ENCODE results near the gene SULT2B1. TPM values are rescaled to one million over a fixed set of nuclear protein-coding genes. Genes with fewer than 3 reads are reported as not detected.
"Not testable (repeated sequence)": the region's sequence is repeated elsewhere in the genome, so short reads cannot be mapped to it uniquely, and the experiment has no call there.

Gene SULT2B1
- total RNA-seq, 2 donors from 2014 or later: not detected

DNA sequence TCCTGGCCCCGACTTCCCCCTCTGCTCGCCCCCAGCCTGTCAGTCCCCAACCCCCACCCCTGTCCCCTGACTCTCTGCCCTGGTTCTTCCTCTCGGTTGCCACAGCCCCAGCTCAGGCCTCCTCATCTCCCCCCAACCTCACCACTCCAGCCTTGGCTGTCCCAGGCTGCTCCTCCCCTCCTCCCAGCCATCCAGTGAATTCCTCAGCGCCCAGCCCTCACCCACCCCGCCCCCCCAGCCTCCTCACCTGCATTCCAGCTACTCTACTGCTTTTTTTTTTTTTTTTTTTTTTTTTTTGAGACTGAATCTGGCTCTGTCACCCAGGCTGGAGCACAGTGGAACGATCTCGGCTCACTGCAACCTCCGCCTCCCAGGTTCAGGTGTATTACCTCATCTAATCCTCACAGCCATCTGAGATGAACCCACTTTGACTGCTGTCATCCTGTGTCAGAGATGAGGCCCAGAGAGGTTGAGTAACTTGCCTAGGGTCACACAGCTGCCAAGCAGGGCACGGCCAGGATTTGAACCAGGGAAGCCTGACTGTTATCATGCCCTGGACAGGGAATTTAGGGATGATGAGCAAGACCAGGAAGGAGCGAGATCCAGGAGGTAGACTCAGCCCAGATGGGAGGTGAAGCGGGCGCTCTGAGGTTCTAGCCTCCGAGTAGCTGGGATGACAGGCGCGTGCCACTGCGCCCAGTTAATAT is 2.6 kb downstream of the SULT2B1 start:
- Mint-ChIP-seq H3K4me1 (ENCODE audit: low read depth) (peaks cover 4% of the 10 kb centered on the region), H3K4me3 (no peak overlapping the region), H3K9me3 (no peaks in the 10 kb centered on the region), H3K36me3 (ENCODE audit: insufficient read depth in 2 of 2) (no peaks in the 10 kb centered on the region), H3K27me3 (ENCODE audit: low read depth) (peaks cover 5% of the 10 kb centered on the region), H3K27ac (no peak overlapping the region)
- no peak for ATAC-seq (replicated peaks in 1 of 2)
- DNase-seq: no peak

DNA sequence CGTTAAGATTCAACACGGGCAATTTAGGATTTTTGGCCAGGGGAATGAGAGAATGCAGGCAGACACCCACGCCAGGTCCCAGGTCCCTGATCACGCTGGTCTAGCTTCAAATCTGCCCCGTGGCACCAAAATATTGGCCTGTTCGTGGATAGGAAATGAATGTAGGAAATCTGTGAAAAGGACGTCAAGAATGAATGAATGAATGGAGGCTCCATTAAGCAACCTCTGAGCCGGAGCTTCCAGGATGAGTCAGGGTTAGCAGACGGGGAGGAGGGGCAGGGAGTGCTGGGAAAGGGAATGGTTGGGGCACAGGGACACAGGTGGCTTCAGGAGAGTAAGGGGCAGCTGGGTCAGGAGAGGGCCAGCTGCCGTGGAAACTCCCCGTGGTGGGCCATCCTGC is 4.2 kb downstream of the SULT2B1 start:
- no peaks in the 10 kb centered on the region for H3K36me3 Mint-ChIP-seq (ENCODE audit: insufficient read depth in 2 of 2)
- H3K27ac Mint-ChIP-seq: no peak overlapping the region
- H3K27me3 Mint-ChIP-seq (ENCODE audit: low read depth): peaks cover 7% of the 10 kb centered on the region
- DNase-seq (no peak), ATAC-seq (replicated peaks in 1 of 2) (no peak)
- H3K4me1 Mint-ChIP-seq (ENCODE audit: low read depth): peaks cover 4% of the 10 kb centered on the region
- H3K9me3 Mint-ChIP-seq: no peaks in the 10 kb centered on the region
- no peak overlapping the region for H3K4me3 Mint-ChIP-seq

DNA sequence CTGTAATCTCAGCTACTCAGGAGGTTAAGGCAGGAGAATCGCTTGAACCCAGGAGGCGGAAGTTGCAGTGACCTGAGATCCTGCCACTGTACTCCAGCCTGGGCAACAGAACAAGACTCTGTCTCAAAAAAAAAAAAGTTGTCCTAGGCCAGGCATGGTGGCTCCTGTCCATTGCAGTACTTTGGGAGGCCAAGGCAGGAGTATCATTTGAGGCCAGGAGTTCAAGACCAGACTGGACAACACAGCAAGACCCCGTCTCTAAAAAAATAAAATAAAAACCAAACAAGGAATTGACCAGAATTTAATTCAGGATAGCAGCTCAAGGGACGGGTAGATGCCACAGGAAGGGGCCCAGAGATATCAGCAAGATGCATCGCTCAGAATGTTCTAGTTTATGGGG is 4.9 kb downstream of the SULT2B1 start:
- Mint-ChIP-seq H3K27ac (no peak overlapping the region), H3K9me3 (no peaks in the 10 kb centered on the region), H3K4me1 (ENCODE audit: low read depth) (peaks cover 4% of the 10 kb centered on the region), H3K4me3 (no peak overlapping the region), H3K36me3 (ENCODE audit: insufficient read depth in 2 of 2) (no peaks in the 10 kb centered on the region), H3K27me3 (ENCODE audit: low read depth) (peaks cover 7% of the 10 kb centered on the region)
- DNase-seq: no peak
- ATAC-seq (replicated peaks in 1 of 2): no peak

DNA sequence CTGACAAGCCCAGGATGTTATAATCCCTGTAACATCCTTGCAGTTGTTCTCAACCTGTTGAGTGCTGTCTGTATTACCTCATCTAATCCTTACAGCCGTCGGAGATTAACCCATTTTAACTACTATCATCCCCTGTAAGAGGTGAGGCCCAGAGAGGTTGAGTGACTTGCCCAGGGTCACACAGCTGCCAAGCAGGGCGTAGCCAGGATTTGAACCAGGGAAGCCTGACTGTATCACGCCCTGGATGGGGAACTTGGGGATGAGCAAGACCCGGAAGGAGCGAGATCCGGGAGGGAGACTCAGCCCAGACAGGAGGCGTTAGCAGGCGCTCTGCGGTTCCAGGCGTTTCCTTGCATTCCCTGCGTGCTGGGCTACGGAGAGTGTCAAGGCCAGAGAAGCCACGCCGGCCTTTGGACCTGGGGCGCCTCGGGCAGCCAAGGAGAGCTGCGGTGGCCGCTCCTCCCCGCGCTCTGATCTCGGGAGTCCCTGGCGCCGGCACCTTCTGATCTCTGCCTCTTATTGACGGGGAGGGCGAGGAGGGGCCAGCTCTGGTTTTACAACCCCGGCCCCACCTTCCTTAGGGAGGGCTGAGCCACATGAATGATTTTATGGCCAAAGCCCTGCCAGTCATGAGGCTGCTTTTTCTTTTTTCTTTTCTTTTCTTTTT is 6.2 kb downstream of the SULT2B1 start:
- Mint-ChIP-seq H3K27me3 (ENCODE audit: low read depth) (peaks cover 7% of the 10 kb centered on the region), H3K36me3 (ENCODE audit: insufficient read depth in 2 of 2) (no peaks in the 10 kb centered on the region), H3K4me3 (peak overlapping the region in 1 of 2 donors; percentile 8), H3K9me3 (no peaks in the 10 kb centered on the region), H3K4me1 (ENCODE audit: low read depth) (peaks cover 4% of the 10 kb centered on the region), H3K27ac (no peak overlapping the region)
- DNase-seq: no peak
- no peak for ATAC-seq (replicated peaks in 1 of 2)

DNA sequence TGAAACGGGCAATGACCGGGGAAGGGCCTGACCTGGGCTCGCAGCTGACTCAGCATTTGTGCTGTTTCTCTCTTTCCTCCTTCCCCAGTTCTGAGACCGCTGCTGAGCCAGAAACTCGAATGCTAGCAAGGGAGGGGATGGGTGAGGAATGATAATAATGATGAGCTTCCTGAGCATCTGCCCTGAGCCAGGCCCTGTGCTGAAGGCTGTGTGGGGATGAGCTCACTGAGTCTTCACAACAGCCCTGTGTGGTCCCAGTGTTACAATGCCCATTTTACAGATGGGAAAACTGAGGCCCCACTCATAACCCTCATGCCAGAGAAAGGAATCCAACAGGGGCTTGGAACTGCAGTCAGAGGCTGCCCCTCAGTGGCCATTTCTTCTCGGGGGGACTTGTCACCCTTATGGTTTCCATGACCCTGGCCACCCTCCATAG is 8.1 kb downstream of the SULT2B1 start:
- H3K36me3 Mint-ChIP-seq (ENCODE audit: insufficient read depth in 2 of 2): no peaks in the 10 kb centered on the region
- no peak overlapping the region for H3K4me3 Mint-ChIP-seq
- peaks cover 4% of the 10 kb centered on the region for H3K4me1 Mint-ChIP-seq (ENCODE audit: low read depth)
- H3K27me3 Mint-ChIP-seq (ENCODE audit: low read depth): peaks cover 7% of the 10 kb centered on the region
- DNase-seq: no peak
- H3K27ac Mint-ChIP-seq: no peak overlapping the region
- H3K9me3 Mint-ChIP-seq: no peaks in the 10 kb centered on the region
- ATAC-seq (replicated peaks in 1 of 2): no peak

DNA sequence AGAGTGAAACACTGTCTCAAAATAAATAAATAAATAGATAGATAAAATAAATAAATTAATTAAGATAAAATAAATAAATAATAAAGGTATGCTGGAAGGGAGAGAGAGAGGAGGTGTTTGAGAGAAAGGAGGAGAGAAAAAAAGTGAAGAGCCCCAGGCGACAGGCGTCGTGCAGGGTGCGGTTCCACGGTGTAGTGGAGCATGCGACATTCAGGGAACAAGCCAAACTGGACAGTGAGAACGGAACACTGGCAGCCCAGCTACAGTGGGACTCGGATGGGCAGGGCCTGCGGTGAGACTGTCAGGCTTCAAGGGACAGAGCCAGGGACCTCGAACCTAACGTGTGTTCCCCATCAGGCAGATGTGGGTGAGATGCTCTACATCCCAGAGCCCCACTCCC is 9.4 kb downstream of the SULT2B1 start:
- H3K27me3 Mint-ChIP-seq (ENCODE audit: low read depth): peaks cover 7% of the 10 kb centered on the region
- ATAC-seq (replicated peaks in 1 of 2) (no peak), DNase-seq (no peak)
- H3K4me3 Mint-ChIP-seq: no peak overlapping the region
- no peaks in the 10 kb centered on the region for H3K36me3 Mint-ChIP-seq (ENCODE audit: insufficient read depth in 2 of 2)
- H3K9me3 Mint-ChIP-seq: no peaks in the 10 kb centered on the region
- H3K27ac Mint-ChIP-seq: no peak overlapping the region
- H3K4me1 Mint-ChIP-seq (ENCODE audit: low read depth): peaks cover 4% of the 10 kb centered on the region

DNA sequence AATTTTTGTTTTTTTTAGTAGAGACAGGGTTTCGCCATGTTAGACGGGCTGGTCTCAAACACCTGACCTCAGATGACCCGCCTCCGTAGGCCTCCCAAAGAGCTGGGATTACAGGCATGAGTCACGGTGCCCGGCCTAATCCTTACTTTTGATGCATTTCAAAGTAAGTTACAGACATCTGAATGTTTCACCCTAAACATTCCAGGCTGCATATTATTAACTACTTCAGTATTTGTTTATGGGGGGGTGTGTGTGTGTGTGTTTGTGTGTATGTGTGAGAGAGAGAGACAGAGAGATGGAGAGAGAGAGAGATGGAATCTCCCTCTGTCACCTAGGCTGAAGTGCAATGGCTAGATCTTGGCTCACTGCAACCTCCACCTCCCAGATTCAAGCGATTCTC is 13.1 kb downstream of the SULT2B1 start:
- Mint-ChIP-seq H3K4me1 (ENCODE audit: low read depth) (no peaks in the 10 kb centered on the region), H3K9me3 (no peaks in the 10 kb centered on the region), H3K27me3 (ENCODE audit: low read depth) (peaks cover 12% of the 10 kb centered on the region), H3K36me3 (ENCODE audit: insufficient read depth in 2 of 2) (no peaks in the 10 kb centered on the region), H3K4me3 (no peak overlapping the region), H3K27ac (no peak overlapping the region)
- ATAC-seq (replicated peaks in 1 of 2): no peak
- no peak for DNase-seq

DNA sequence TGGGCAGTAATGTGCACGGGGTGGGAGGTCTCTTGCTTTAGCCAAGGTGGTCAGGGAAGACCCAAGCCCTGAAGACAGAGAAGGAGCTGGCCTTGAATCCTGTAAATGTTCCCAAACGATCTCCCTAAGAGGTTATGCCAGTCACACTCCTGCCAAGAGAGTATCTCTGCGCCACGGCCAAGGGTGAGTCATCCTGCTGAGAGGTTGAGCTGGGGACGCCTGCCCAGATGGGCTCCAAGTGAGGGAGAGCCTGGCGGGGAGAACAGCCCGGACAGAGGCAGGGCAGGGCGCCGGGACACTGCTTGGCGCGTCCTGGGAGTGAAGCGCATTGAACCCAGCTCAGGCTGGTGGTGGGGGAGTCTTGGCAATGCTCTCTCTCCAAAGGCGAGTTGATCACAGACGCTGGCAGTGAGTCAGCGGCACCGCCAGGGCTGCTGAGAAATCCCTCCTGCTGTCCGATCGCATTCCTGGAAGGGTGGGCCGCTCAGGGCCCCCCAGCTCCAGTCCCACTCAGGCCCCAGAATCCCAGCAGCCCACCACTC is 16.4 kb downstream of the SULT2B1 start:
- Mint-ChIP-seq H3K9me3 (no peaks in the 10 kb centered on the region), H3K27ac (no peak overlapping the region), H3K36me3 (ENCODE audit: insufficient read depth in 2 of 2) (no peaks in the 10 kb centered on the region), H3K4me3 (no peak overlapping the region), H3K27me3 (ENCODE audit: low read depth) (peaks cover 12% of the 10 kb centered on the region), H3K4me1 (ENCODE audit: low read depth) (no peaks in the 10 kb centered on the region)
- ATAC-seq (replicated peaks in 1 of 2) (no peak), DNase-seq (no peak)

DNA sequence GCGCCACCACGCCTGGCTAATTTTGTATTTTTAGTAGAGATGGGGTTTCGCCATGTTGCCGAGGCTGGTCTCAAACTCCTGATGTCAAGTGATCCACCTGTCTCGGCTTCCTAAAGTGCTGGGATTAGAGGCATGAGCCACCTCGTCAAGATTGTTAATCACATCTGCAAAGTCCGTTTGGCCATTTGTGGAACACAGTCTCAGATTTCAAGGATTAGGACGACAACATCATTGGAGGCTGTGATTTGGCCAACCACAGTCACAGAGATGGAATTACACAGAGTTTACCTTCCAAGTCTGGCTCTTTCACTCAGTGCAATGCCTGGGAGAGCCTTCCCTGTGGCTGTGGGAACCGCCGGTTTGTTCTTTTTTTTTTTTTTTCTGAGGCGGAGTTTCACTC is 17.8 kb downstream of the SULT2B1 start:
- DNase-seq: no peak
- Mint-ChIP-seq H3K4me3 (no peak overlapping the region), H3K27ac (no peak overlapping the region), H3K27me3 (ENCODE audit: low read depth) (peaks cover 12% of the 10 kb centered on the region), H3K9me3 (no peaks in the 10 kb centered on the region), H3K4me1 (ENCODE audit: low read depth) (no peaks in the 10 kb centered on the region), H3K36me3 (ENCODE audit: insufficient read depth in 2 of 2) (no peaks in the 10 kb centered on the region)
- no peak for ATAC-seq (replicated peaks in 1 of 2)

DNA sequence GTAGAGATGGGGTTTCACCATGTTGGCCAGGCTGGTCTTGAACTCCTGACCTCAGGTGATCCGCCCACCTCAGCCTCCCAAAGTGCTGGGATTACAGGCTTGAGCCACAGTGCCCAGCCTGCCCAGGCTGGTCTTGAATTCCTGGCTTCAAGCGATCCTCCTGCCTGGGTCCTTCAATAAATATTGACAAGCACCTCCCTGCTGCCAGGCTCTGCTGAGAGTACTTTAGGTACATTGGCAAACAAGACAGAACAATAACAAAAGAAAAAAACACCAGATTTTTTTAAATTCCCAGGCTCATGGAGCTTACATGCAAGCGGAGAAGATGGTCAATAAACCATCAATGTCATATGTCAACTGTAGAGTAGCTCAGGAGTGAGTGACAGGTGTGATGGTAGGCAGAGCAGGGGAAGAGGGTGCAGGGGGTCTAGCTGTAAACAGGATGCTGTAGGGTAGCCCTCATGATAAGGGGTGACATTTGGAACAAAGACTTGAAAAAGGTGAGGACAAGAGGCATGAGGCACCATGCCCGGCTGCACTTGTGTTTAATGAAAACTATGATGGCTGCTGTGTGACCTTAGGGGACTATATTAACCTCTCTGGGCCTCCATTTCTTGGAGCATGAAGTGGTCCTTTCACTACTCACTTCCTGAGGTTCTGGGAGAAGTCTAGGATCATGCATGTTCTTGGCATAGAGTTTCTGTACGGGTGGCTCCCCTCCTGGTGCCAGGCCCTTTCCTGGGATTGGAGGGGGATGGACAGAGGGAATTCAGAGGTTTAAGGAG is 19.6 kb downstream of the SULT2B1 start:
- ATAC-seq (replicated peaks in 1 of 2): no peak

DNA sequence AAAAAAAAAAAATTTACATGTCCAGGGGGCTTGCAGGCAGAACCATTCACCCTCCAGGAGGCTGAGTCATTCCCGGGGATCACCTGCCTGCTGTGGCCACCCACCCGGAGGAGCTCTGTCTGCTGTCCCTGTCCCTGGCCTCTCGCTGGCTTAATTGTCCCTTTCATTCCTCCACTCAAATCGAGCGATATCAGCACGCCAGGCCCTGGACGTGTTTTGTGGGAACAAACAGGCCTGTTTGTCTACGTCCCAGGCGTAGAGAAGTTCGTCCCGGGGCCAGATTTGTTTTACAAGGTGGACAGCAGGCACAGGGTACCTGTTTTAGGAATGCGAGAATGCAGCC is 21.2 kb downstream of the SULT2B1 start:
- H3K9me3 Mint-ChIP-seq: no peaks in the 10 kb centered on the region
- DNase-seq: no peak
- H3K36me3 Mint-ChIP-seq (ENCODE audit: insufficient read depth in 2 of 2): no peaks in the 10 kb centered on the region
- no peaks in the 10 kb centered on the region for H3K4me1 Mint-ChIP-seq (ENCODE audit: low read depth)
- no peak for ATAC-seq (replicated peaks in 1 of 2)
- no peak overlapping the region for H3K27ac Mint-ChIP-seq
- H3K27me3 Mint-ChIP-seq (ENCODE audit: low read depth): no peaks in the 10 kb centered on the region
- H3K4me3 Mint-ChIP-seq: no peak overlapping the region

More for the DNA sequence above, 19.6 kb downstream of the SULT2B1 start:
- H3K9me3 Mint-ChIP-seq: no peaks in the 10 kb centered on the region
- H3K27me3 Mint-ChIP-seq (ENCODE audit: low read depth): peaks cover 12% of the 10 kb centered on the region
- no peak overlapping the region for H3K4me3 Mint-ChIP-seq
- no peaks in the 10 kb centered on the region for H3K4me1 Mint-ChIP-seq (ENCODE audit: low read depth)
- no peaks in the 10 kb centered on the region for H3K36me3 Mint-ChIP-seq (ENCODE audit: insufficient read depth in 2 of 2)
- no peak overlapping the region for H3K27ac Mint-ChIP-seq
- no peak for DNase-seq

DNA sequence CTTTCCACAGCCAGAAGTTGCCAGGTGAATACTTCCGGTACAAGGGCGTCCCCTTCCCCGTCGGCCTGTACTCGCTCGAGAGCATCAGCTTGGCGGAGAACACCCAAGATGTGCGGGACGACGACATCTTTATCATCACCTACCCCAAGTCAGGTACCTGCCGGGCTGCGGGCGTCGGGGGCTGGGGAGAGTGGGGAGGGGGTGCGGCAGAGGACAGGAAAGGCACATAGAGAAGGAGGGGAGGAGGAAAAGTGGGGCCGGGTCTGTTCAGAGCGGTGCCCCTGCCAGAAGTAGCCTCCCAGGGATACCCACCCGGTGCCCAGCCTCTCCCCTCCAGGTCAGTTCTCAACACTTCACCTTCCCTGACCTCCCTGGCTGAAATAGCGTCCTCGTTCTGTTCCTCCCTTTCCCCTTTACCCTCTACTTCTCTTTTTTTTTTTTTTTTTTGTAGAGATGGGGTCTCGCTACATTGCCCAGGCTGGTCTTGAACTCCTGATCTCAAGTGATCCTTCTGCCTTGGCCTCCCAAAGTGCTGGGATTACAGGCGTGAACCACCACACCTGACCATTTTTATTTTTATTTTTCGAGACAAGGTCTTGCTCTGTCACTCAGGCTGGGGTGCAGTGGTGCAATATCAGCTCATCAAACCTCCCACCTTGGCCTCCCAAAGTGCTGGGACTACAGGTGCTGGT is 24.1 kb downstream of the SULT2B1 start:
- H3K36me3 Mint-ChIP-seq (ENCODE audit: insufficient read depth in 2 of 2): no peaks in the 10 kb centered on the region
- ATAC-seq (replicated peaks in 1 of 2): no peak
- H3K27me3 Mint-ChIP-seq (ENCODE audit: low read depth): no peaks in the 10 kb centered on the region
- no peaks in the 10 kb centered on the region for H3K9me3 Mint-ChIP-seq
- no peak for DNase-seq
- H3K4me1 Mint-ChIP-seq (ENCODE audit: low read depth): no peaks in the 10 kb centered on the region
- no peak overlapping the region for H3K4me3 Mint-ChIP-seq
- no peak overlapping the region for H3K27ac Mint-ChIP-seq

DNA sequence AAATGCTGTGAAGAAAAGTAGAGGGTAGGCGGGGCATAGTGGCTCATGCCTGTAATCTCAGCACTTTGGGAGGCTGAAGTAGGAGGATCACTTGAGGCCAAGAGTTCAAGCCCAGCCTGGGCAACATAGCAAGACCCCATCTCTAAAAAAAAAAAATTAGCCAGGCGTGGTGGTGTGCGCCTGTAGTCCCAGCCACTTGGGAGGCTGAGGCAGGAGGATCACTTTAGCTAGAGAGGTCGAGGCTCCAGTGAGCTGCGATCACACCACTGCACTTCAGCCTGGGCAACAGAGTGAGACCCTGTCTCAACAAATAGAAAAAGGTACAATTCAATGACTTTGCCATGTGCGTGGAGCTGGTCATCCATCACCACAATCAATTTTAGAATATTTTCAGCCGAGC is 25.9 kb downstream of the SULT2B1 start:
- not testable (repeated sequence) for DNase-seq; H3K27me3 Mint-ChIP-seq (ENCODE audit: low read depth); H3K36me3 Mint-ChIP-seq (ENCODE audit: insufficient read depth in 2 of 2); H3K4me3 Mint-ChIP-seq; H3K27ac Mint-ChIP-seq; H3K9me3 Mint-ChIP-seq; H3K4me1 Mint-ChIP-seq (ENCODE audit: low read depth); ATAC-seq (replicated peaks in 1 of 2)

Measured in activated T-cell treated with anti-CD3 and anti-CD28 coated beads, Interleukin-2, amount 50 U/mL, for 72 hours (primary cell).